Body of pancreas (tissue), 4 donors: ENCODE measurements around the gene NOL3.

Experiments used
- CTCF ChIP-seq, 7 experiments: fragments of 450-650 bp in 4 of 7; fragments of 200-600 bp in 3 of 7; sonication (generic) in 3 of 7; IDR thresholded peaks; one replicate each; pipeline ENCODE4 v1.5.1; 2016 to 2019; ENCODE audit warnings: antibody characterized with exemption in 7 of 7
- POLR2A ChIP-seq, 3 donors: fragments of 450-650 bp; IDR thresholded peaks; one replicate each; pipeline ENCODE4 v1.6.1; 2016; ENCODE audit warnings: antibody characterized with exemption in 3 of 3, mild to moderate bottlenecking in 2 of 3

GRCh38 chr16:67174706-67175231, 4.4 kb downstream of the NOL3 start:
- TF ChIP-seq POLR2A (IDR thresholded peaks at IDR 0.05) (no peak), CTCF (IDR thresholded peaks at IDR 0.05) (no peak)
